ENCODE measurements around the gene NUDT17.

The NUDT17 gene

DNA sequence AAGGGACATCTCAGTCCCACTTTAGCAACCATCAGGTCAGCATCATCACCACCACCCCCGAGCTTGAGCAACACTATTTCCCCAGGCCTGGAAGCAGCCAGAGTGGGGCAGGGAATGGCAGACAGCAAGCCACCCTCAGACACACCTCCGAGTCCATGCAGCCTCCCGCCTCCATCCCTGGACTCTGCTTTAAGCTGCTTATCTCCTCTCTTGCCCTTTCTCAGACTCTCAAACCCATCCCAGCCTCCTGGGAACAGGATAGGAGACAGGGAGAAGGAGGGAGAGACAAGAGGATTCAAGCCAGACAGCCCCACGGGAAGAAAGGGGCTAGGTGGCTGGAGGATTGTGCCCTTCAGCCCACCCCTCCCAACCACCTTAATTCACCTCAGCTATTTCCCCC, 11.7 kb downstream of the NUDT17 start:
- Histone ChIP-seq H3K36me3 (ENCODE audit: control insufficient read depth, insufficient read depth, low read length) (no peaks in the 10 kb centered on the region), H3K27ac (no peak overlapping the region), H3K4me3 (ENCODE audit: low read depth, low read length) (no peak overlapping the region), H2AFZ (no peak overlapping the region), H3K9me3 (ENCODE audit: control insufficient read depth, low read length) (no peaks in the 10 kb centered on the region), H3K9ac (no peak overlapping the region), H3K4me1 (peaks cover 3% of the 10 kb centered on the region), H3K79me2 (no peaks in the 10 kb centered on the region), H3K27me3 (ENCODE audit: control insufficient read depth, insufficient read depth, low read length) (no peaks in the 10 kb centered on the region), H3K4me2 (ENCODE audit: low read length) (no peak overlapping the region)
- TF ChIP-seq, protein P1, sequence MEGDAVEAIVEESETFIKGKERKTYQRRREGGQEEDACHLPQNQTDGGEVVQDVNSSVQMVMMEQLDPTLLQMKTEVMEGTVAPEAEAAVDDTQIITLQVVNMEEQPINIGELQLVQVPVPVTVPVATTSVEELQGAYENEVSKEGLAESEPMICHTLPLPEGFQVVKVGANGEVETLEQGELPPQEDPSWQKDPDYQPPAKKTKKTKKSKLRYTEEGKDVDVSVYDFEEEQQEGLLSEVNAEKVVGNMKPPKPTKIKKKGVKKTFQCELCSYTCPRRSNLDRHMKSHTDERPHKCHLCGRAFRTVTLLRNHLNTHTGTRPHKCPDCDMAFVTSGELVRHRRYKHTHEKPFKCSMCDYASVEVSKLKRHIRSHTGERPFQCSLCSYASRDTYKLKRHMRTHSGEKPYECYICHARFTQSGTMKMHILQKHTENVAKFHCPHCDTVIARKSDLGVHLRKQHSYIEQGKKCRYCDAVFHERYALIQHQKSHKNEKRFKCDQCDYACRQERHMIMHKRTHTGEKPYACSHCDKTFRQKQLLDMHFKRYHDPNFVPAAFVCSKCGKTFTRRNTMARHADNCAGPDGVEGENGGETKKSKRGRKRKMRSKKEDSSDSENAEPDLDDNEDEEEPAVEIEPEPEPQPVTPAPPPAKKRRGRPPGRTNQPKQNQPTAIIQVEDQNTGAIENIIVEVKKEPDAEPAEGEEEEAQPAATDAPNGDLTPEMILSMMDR (IDR thresholded peaks at IDR 0.05): no peak

DNA sequence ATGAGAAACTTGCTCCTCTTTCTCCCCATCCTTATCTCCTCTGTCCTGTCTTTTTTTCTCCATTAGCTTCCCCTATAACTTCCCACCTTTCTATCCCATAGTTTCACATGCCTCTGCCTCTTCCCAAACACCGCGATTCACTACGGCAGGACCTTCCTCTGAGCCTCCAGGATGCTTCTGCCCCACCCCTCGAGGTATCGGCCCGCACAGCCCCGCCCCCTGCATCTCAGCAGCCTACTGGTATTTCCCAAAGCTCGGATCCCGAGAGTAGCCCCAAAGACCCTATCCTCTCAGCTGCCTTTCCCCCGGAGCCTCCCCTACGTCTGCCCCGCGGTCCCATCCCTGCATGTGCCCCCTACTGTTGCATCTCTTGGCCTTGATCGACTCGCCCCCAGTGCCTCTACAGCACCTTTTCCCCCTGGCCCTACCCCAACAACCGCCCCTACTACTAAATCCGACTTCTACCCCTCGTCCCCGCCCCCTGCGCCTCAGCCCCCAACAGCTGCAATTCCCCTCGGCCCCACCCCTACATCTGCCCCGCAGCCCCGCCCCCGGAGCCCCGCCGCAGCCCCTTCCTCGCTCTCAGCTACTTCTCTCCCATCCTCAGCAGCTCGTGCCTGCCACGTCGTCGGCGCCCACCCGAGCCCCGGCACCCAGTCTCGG, 12.9 kb downstream of the NUDT17 start:
- no peaks in the 10 kb centered on the region for H3K27me3 ChIP-seq (ENCODE audit: control insufficient read depth, insufficient read depth, low read length)
- peak overlapping the region; percentile 82 for H3K4me3 ChIP-seq (ENCODE audit: low read depth, low read length)
- H3K79me2 ChIP-seq: no peaks in the 10 kb centered on the region
- H3K9ac ChIP-seq: no peak overlapping the region
- peaks cover 3% of the 10 kb centered on the region for H3K4me1 ChIP-seq
- H3K27ac ChIP-seq: peak overlapping the region; percentile 70
- H2AFZ ChIP-seq: peak overlapping the region; percentile 96
- TF ChIP-seq, protein P1 (IDR thresholded peaks at IDR 0.05): no peak
- no peaks in the 10 kb centered on the region for H3K36me3 ChIP-seq (ENCODE audit: control insufficient read depth, insufficient read depth, low read length)
- no peaks in the 10 kb centered on the region for H3K9me3 ChIP-seq (ENCODE audit: control insufficient read depth, low read length)
- H3K4me2 ChIP-seq (ENCODE audit: low read length): peak overlapping the region; percentile 88

DNA sequence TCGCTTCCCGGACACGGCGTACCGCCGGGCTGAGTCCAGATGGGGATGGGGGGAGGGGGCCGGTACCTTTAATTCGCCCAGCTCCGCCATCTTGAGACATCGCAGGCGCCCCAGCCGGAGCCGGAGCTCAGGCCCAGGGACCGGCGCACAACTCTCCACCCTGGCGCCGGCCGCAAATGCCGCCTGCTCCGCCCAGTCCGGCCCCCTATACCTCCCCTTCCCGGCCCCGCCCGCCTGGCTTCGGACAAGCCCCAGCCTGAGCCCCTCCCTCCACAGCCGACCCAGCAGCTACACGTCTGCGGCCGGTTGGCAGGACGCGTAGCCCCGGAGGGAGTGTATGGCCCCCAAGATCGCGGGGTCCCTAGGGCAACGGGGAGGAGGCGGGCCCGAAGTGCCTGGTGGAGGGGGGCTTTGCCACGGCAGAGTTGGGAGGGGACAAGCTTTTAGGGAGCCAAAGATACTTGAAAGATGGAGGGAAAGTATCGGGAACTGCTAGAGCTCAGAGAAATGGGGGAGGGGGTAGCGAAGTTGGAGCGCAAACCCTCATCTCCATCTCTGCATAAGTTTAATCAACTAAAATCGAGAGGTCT, 13.6 kb downstream of the NUDT17 start, which contains the start of gene PIAS3:
PIAS3 (minus strand) TSS at position 181 of the 590 bp plus-strand sequence; CDS start at position 90, 91 bp downstream.
- Histone ChIP-seq H3K27me3 (ENCODE audit: control insufficient read depth, insufficient read depth, low read length) (no peaks in the 10 kb centered on the region), H3K27ac (peak within 1 kb of the TSS; percentile 70), H3K36me3 (ENCODE audit: control insufficient read depth, insufficient read depth, low read length) (no peaks in the 10 kb centered on the region), H3K4me1 (peaks cover 3% of the 10 kb centered on the region), H3K79me2 (no peaks in the 10 kb centered on the region), H3K4me2 (ENCODE audit: low read length) (peak within 1 kb of the TSS; percentile 91), H3K9ac (no peak within 1 kb of the TSS), H3K4me3 (ENCODE audit: low read depth, low read length) (peak within 1 kb of the TSS; percentile 82), H3K9me3 (ENCODE audit: control insufficient read depth, low read length) (no peaks in the 10 kb centered on the region), H2AFZ (peak within 1 kb of the TSS; percentile 96)
- TF ChIP-seq, protein P1 (IDR thresholded peaks at IDR 0.05): no peak

DNA sequence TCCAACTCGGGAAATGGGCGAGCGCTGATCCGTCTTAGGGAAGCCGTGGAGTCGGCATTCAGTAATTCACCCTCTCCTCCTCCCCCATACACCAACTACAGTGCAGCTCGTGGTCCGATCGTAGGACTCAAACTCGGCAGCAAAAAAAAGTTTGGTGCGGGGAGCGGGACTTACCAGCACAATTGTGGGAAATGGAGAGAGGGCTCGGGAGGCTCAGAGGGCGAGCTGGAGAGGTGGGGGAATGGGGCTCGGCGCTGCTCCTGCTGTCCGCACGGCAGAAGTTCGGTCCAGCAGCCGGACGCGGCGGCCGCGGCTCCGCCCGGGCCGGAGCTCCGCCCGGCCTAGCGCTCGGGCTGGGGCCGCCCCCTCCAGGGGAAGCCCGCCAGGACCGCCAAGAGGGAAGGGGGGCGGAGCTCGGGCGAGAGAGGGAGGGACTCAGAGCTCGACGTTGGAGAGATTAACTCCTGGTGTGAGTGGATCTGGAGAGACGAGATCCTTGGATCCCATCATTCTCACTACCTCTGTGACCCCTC, 14.1 kb downstream of the NUDT17 start:
- peaks cover 3% of the 10 kb centered on the region for H3K4me1 ChIP-seq
- no peaks in the 10 kb centered on the region for H3K79me2 ChIP-seq
- no peaks in the 10 kb centered on the region for H3K9me3 ChIP-seq (ENCODE audit: control insufficient read depth, low read length)
- H3K36me3 ChIP-seq (ENCODE audit: control insufficient read depth, insufficient read depth, low read length): no peaks in the 10 kb centered on the region
- H3K9ac ChIP-seq: no peak overlapping the region
- H2AFZ ChIP-seq: peak overlapping the region; percentile 96
- peak overlapping the region; percentile 91 for H3K4me2 ChIP-seq (ENCODE audit: low read length)
- H3K27ac ChIP-seq: peak overlapping the region; percentile 70
- H3K4me3 ChIP-seq (ENCODE audit: low read depth, low read length): peak overlapping the region; percentile 82
- no peaks in the 10 kb centered on the region for H3K27me3 ChIP-seq (ENCODE audit: control insufficient read depth, insufficient read depth, low read length)
- TF ChIP-seq, protein P1 (IDR thresholded peaks at IDR 0.05): no peak

Data from parathyroid adenoma (tissue), 2 donors.